Right forelimb (tissue), 1 donor: ENCODE results near the gene NSG1.

Source experiments
- DNase-seq: peaks from one replicate; pipeline ENCODE4 v3.0.0-alpha.2; 2018

Gene NSG1

DNA sequence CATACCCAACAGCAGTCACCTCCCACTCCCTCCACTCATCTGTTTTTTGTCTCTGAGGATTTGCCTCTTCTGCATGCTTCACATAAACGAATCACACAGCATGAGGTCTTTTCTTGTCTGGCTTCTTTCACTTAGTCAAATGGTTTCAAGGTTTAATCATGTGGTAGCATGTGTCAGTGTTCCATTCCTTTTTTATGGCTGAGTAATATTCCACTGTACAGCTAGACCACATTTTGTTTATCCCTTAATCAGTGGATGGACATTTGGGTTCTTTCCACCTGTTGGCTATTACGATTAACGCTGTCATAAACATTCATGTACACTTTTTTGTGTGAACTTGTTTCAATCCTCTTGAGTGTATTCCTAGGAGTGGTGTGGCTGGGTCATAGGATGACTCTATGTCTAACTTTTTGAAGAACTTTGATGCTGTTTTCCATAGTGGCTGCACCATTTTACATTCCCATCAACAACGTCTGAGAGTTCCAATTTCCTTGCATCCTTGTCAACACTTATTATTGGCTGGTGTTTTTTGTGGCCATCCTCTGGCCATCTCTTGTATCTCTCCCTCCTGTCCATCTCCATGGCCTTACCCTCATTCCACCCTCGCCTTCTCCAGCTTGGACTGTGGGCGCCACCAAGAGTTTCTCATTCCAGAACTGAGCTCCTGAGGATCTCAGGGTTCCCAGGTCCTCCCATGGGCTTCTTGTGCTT lies 12.4 kb upstream of the NSG1 start:
- no peak for DNase-seq

DNA sequence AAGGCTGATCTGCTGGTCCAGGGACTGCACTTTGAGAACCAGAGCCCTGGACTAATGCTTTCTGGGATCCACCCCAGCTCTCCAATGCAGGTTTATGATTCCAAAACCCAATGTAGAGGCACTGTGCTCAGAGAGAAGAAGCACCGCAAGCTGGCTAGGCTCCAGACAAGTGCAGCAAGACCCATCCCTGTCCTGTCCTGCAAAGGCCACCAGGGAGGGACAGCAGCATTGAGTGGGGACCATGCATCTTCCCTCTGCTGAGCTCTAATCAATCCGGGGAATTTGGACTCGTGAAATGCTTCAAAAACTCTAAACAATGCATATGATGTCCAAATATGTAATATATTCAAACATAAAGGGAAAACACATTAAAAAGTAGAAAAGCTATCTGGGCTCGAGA lies 10.8 kb upstream of the NSG1 start:
- DNase-seq: no peak

DNA sequence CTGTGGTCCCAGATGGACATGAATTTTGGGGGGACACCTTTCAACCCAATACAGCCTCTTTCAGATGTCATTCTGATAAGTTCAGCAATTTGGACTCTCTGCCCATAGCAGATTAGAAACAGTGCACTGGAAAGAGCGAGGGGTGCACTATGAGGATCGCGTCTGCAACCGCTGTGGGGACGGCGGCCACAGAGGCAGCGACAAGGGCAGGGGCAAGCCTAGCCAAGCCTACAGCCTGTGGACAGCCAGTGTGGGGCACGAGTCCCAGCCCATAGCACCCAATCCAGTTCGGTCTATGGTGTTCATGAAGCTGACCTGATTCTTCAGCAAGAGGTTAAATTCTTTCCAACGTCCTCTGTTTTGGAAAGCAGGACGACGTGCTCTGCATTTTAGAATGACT lies 9.7 kb upstream of the NSG1 start:
- no peak for DNase-seq

DNA sequence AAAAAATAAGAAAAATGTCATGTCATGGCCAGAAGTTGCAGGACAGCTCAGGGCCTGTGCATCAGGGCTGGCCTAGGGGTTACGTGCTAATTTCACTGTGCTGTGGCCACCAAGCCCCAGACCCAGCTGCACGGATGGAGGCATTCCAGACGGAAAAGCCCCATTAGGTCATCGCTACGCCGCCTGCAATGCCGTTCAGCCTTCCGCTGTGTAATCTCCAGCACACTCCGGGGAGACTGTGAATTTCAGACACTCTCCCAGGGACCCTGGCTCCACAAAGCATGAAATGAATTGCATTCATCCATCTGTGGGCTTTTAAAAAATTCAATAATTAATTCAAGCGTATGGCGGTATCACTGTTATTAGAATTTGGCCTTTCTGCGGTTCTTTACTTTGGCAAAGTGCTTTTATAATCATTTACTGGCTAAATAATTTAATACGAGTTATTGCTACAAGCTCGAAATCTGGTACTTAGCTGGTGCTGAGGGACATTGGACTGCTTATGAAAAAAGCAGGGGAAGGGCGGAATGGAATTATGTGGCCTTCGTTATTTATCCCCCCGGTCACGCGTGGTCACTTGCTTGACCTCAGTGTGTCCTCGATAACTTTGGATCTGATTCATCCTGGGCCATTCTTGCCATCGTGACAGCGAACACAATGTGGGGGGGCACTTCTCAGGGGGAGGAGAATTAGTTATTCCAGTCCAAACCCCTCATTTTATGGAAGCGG lies 9.0 kb upstream of the NSG1 start:
- DNase-seq: no peak

DNA sequence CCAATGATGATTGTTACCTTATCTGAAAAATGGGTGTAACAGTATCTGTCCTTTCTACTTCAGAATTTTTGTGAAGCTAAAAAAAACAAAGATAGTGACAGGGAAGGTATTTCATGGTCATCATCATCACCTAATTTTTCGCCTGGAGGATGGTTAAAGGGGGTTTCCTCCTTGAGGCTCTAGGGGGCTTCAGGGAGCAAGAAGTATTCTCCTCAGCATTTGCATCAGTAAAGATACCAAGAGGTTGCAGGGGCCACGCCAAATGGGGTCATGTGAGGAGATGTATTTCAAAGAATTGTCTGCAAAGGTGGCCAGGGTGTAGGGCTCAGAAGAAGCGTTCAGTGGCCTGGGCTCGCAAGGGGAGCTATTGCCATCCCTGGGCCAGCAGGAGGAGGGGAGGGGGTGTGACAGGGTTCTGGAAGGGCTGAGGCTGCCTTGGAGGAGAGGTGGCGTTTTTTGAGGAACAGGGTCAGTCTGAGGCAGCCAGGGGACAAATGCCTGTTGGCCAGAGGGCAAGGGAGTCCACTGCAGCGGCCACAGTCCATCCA lies 7.3 kb upstream of the NSG1 start:
- no peak for DNase-seq

DNA sequence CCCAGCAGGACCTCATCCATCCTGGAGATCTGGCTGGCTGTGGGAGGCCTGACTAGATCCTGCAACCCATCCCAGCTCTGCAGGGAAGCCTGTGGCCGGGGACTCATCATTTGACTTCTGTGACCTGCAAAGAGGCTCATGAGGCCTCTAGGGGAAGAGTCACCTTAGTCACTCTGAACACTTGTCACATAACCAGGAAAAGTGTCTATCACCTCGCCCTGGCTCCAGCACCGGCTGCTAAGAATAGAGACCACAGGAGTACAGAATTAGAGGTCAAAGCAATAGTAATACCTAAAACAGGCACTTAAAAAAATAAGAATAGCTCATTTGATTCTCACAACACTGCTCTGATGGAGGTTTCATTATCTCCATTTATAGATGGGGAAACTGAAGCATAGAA lies 3.8 kb upstream of the NSG1 start:
- DNase-seq: no peak

DNA sequence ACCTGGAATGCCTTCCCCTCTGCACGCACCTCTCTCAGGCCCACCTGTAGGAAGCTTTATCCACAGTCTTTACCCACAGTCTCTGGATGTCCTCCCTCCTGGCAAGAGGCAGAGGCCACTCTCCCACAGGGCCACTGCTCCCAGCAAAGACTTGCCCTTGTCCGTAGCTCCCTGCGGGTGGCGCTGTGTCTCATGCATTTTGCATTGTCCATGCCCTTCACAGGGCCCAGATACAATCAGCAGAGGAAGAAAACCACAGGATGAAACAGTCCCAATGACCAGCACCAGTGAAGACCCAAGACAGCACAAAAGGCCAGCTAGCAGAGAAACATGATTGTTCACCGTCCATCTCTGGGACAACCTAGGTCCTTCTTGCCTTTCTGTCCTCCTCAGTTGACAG lies 2.1 kb upstream of the NSG1 start:
- DNase-seq: no peak

DNA sequence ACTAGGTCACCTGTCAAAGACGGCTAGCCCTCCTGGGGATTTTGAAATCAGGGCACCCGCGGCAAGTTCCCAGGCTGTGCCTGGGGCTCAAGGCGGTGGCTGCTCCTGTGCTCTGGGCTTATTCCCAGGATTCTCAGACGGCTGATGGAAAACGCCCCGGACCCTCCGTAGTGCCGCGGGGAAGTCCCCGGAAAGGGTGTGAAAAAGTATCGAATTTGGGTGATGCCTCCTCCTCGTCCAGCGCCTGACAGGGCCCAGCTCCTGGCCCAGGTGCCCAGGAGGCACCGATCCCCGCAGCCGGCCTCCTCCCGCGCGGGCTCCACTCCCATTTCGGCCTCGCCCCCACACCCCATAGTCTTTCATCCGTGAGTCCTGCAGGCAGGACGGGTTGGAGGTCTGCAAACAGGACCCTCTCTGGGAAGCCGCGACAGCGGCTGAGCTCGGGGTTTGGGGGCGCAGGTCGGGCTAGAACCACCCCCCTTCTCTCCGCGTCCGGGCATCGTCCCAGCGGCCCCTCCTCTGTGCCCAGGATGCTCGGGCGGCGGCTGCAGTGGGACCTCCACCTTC lies 1.1 kb upstream of the NSG1 start:
- peak; percentile 42 for DNase-seq

DNA sequence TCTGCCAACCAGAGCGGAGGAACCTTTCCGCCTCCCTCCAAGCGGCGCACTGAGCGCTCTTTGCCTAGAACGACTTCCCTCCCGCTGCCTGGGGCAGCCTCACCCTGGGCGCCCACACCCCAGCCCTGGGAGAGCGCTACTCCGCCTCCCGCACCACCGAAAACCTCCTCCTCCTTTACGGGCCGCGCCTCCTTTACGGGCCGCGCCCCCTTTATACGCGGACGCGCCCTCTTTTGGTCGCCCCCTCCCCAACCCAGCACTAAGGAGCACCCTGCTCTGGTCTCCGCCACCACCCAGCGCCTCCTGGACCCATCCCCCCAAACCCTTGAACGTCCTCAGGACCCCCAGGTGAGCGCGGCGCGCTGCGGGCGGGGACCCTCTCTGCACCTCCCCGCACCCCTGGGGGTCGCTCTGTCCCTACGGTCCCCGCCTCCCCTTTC lies 586 bp upstream of the NSG1 start:
- peak; percentile 40 for DNase-seq

DNA sequence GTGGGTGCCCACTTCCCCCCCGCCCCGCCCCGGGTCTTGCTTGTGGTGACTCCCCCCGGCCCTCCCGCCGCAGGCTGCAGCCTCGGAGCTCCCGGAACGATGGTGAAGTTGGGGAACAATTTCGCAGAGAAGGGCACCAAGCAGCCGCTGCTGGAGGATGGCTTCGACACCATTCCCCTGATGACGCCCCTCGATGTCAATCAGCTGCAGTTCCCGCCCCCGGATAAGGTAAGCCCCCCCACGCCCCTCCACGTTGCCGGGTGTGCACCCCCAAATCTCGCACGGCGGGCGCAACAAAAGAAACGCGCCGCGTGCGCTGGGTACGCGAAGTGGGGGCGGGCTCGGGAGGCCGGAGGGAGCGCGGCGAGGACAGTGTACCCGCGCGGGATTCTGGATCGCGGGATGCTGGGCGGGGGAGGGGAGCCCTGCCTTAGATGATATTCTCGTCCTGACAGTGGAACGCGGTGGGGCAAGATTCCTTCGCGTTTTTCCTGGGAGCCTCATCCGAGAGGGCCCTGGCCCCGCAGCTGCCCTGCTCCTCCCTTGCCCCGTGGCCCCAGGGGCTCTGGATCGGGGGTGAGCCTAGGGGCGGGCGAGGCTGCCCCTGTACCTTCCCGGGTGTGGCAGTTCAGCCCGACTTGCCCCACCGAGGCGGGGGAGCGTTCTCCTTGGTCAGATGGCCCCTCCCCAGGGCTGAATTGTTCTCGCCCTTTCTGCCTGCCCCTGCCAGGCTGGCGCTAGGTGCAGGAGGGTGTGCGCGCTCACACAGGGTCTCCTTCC lies 819 bp downstream of the NSG1 start:
- DNase-seq: no peak

DNA sequence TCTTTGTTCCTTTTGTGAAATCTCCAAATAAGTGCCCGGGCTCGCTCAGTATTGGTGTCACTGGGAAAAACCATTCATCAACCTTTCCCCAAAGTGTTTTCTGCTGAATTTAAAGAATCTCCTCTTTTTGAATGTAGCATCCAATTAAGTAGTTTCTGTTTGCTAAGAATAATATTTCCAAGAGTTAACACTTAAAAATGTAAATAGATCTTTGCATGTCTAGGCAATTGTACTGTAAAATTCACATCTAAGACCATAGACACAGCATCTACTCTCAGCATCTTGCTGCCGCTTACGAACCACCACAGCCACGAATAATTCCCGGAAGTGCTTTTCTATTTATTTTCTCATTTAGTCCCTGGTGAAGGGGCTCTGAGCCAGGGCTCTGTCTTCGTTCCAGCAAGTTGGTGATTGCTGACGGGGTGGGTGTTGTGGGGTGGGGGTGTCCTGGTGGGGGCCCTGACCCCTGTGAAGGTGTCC lies 1.4 kb downstream of the NSG1 start:
- DNase-seq: no peak

DNA sequence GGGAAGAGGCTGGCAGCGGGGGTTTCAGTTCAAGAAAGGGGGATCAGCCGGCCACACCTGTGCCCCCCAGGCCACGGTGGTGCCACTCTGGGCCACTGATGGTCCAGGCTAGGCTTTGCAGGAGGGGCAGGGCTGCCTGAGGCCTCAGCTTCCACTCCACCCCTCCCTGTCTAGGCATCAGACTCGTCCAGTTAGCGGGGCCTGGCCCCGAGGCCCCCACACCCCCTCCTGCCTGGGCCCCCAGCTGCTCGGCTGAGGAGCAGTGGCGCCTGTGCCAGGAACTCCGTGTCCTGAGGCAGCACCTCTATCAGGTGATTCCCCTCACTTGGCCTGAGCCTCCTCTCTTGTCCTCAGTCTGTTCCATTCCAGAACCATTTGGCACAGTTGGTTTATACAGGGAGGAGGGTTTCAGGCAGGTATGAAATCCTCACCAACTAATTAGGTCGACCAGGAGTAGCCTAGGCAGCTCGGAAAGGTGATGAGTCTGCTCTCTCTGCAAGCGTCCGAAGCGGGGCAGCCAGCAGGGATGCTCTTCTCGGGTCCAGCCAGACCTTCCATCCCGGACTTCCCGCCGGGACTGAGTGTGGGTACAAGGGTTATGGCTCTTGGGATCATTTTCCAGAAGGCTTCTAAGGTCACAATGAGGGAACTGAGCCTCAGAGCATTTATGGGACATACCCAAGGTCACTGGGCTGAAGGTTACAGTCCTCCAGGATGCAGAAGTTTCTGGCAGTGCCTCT lies 2.1 kb downstream of the NSG1 start:
- DNase-seq: peak; percentile 21

DNA sequence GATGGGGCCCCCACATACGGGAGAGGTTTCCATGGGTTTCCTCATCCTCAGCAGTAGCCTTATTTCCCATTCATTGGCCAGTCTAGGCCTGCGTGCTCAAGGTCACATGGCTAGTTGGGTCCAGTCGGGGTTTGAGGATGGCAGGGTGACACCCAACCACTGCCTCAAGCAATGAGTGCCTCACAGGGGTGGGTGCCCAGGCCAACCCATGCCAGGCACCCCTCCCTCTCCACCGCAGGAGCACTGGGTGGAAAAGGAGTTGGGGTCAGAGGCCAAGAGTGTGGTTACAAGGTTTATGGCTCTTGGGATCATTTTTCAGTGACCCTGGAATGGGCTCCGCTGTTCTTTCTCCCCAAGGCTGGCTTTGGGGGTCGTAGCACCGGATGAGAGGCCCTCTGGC lies 3.1 kb downstream of the NSG1 start:
- no peak for DNase-seq

DNA sequence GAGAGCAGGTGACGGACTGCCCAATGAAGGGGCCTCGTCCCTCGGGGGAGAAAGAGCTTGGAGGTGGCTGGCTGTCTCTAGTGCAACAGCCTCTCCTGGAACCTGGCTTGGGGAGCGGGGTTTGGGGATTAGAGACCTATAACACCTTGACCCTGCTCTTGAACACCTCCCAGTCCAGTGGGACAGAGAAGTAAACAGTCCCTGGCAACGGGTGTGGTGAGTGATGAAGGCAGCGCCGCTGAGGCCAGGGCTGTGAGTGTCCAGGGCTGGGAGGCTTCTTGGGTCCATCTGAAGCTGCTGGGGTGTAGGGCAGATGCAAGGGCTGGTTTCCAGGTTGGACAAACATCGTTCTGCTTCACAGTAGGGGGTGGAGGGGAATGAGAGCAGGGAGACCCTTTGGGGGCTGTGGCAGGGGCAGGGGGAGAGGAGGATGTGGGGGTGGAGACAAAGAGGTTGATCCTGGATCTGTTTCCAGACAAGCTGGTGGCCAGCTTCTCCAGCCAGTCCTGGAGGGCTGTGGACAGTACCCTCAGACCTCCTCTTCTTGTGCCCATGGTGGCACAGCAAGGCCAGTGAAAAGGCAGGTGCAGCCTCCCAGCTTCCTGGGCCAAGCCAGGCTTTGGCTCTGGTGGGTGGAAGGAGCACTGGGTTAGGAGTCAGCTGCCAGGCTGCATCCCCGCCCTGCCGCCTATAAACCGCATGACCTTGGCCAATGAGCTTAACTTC lies 3.8 kb downstream of the NSG1 start:
- peak; percentile 32 for DNase-seq

DNA sequence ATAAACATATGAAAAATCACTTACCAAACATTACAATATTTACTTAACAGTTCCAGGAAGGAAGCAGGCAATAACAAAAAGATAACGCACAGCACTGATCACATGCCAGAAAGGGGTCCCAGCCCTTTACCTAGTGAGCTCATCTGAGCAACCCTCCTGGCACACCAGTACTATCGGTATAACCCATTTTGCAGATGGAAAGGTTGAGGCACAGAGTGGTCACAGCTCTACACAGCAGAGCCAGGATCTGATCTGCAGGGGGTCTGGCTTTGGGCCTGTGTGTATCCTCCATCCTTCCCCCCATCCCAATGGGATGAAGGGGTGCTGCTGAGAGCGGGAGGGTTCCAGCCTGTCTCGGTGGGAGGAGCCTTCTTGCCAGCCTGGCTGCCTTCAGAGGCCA lies 5.0 kb downstream of the NSG1 start:
- DNase-seq: peak; percentile 37

DNA sequence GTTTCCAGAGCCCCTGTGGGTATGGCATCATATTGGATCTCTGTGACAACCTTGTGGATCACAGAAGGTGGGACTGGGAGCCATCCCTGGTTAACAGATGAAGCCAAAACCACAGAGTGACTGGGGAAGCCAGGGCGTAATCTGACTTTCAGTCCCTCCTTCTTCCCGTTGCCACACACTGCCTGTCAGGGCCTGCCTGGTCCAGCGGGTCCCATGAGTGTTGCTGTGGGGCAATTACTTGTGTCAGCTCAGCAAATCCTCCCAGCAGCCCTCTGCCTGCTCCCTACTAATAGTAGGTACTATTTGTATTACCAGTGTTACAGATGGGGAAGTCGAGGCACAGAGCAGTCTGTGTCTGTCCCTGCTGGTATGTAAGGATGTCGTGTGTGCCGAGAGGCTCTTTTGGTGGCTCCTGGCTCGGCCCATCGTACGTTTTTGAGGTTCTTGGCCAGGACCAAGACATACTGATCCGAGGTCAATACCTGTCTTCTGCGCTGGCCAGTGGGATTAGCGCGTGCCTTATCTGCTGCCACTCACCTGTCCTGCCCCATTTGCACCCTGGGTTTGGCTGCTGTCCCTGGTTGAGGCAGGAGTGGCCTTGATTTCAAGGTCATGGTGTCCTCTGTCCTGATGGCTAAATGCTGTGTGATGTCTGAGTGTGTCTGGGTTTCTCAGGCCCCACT lies 5.7 kb downstream of the NSG1 start:
- DNase-seq: peak; percentile 34

DNA sequence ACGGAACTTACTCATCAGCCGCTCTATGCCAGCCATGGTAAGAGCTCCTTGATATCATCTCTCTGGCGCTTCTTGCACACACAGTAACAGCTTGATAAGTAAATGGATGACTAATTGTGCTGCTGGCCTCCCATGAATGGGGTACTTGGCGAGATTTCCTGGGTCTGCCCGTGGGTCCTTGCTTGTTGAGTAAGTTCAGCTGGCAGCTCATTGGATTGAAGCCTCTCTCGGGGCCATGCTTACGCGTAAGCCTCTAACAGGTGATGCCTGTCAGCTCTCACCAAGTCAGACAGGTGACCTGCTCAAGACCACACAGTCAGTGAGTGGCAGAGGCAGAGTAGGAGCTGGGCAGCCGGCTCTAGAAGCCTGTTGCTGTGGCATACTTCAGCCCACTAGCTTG lies 7.7 kb downstream of the NSG1 start:
- peak; percentile 20 for DNase-seq

DNA sequence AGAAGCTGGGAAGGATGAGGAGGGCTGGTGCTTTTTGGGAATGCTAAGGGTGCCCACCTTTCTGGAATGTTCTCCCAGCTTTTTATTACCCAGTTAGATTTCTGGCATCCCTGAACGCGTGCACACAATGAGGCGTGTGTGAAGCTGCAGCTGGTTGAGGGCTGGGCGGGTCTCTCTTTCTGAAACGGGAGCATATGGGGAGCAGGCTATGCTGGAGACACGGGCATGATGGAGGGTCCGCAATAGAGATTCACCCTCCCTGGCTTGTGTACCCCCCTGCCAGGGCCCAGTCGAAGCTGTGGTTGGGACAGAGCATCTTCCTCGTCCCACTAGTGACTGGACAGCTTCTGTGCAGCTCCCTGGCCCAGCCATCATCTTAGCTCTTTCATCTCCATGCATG lies 8.5 kb downstream of the NSG1 start:
- no peak for DNase-seq

DNA sequence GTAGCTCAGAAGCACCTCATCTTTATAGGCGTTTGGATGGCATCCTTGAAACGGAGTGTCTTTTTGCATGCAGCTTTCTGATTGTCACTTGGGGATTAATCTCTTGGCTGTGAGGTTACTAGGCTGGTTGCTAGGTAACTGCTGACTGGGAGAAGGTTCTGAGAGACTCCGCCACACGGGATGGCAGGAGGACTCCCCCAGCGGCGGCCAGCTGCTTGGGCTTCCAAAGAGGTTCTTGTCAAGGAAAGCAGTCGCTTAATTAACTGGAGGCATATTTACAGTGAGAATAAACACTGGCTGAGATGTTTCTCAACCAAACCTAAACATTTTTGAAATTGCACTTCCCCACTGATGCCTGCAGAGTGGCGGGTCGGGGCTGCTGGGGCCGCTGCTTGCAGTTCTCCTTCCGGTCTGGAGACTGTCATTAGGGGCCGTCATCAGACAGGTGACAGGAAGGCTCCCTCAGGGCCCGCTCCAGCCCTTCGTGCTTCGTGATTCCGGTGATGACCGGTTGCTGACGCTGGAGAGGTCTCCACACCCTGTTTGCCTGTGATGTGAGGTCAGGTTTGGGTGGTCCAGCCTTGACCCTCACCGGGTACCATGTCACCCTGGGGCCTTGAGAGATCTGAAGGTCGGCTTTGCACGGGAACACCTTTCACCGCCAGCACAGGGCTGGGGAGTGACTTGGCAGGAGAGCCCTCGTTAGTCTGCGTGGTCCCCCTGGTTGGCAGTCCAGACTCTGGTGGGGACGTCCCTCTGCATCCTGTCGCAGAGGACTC lies 9.1 kb downstream of the NSG1 start:
- peak; percentile 24 for DNase-seq
